Measurements from ENCODE around the gene CX3CR1.

DNA sequence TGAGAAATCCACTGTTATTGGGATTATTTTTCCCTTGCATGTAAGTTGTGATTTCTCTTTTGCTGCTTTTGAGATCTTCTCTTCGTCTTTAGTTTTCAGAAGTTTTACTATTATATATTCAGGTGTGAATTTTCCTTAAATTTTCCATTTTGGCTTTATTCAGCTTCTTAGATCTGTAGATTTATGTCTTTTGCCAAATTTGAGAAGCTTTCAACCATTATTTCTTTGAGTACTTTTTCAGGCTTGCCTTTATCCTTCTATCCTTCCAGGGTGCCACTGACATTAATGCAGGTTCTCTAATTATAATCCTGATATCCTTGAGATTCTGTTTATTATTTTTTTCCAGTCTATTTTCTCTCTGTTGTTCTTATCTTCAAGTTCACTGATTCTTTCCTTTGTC lies 49.4 kb downstream of the CX3CR1 start:
- TF ChIP-seq GATA2 (IDR thresholded peaks at IDR 0.05; ENCODE audit: low read depth, low read length) (no peak), GATA3 (IDR thresholded peaks at IDR 0.05; ENCODE audit: low read depth, low read length) (no peak)

Data from SH-SY5Y (cell line).